ENCODE measurements around the gene REEP6.
"Not testable (repeated sequence)": the region's sequence is repeated elsewhere in the genome, so short reads cannot be mapped to it uniquely, and the experiment has no call there.

REEP6 gene

DNA sequence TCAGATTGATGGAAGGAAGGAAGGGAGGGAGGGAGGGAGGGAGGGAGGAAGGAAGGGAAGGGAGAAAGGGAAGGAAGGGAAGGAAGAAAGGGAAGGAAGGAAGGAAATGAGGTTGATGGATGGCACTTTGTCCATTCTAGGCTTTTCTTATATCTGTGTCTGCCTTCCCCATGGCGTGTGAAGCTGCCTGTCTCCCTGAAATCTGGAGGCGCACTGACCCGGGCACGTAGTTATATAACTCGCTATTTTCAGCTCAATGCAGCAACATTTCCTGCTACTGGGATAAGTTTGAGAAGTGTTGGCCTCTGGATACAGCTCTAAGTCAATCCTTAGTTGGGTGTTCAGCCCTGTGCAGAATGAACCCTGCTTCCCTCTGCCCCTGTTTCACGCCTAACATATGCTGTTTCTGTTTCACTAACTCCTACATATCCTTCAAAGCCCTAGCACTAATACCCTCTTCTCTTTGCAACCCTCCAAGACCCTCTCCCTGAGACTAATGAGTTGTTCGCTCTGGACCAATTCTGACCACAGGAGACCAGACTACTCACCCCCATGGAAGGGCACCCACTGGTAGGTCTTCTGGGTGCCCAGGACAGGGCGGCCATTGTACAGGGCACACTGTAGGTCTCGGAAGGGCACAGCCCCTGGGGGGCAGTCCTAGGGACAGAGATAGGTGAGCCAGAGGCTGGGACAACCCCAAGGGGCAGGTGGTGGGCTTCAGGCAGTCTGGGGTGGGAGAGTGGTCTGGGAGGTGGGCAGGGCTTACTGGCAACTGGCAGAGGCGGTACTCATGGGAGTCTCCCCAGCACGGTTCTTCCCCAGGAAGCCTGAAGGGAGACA, 18.8 kb downstream of the REEP6 start:
- DNase-seq: no peak

DNA sequence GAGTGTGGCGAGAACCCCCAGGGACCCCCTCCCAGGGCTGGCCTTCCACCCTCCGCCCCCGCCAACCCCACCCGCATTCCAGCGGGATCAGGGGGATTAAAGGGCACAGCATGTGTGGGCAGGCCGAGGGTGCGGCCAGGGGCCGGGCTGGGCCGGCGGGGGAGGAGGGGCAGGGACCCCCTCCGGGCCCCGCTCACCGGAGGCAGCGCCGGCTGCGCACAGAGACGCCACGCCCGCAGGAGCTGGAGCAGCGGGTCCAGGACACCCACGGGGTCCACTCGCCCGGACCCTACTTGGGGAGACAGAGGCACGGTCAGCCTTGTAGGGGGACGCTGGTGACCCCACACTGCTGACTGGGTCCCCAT, 19.4 kb downstream of the REEP6 start:
- DNase-seq: no peak

DNA sequence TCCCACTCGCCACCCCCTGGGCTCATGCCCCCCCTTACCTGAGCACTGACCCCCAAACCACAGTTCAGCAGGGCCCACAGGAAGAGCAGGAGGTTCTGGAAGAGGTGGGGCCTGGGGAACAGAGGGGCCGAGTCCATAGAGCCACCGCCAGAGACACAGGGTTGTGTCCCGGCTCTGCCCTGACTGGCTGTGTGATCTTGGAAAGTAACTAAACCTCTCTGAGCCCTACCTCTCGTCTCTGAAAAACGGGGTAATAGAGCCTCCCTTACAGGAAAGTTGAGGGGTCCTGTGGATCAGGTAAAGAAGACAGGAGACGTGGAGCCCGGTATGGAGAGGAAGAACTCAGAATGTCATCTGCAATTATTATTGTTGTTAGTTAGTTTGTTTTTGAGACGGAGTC, 19.8 kb downstream of the REEP6 start:
- DNase-seq: no peak

DNA sequence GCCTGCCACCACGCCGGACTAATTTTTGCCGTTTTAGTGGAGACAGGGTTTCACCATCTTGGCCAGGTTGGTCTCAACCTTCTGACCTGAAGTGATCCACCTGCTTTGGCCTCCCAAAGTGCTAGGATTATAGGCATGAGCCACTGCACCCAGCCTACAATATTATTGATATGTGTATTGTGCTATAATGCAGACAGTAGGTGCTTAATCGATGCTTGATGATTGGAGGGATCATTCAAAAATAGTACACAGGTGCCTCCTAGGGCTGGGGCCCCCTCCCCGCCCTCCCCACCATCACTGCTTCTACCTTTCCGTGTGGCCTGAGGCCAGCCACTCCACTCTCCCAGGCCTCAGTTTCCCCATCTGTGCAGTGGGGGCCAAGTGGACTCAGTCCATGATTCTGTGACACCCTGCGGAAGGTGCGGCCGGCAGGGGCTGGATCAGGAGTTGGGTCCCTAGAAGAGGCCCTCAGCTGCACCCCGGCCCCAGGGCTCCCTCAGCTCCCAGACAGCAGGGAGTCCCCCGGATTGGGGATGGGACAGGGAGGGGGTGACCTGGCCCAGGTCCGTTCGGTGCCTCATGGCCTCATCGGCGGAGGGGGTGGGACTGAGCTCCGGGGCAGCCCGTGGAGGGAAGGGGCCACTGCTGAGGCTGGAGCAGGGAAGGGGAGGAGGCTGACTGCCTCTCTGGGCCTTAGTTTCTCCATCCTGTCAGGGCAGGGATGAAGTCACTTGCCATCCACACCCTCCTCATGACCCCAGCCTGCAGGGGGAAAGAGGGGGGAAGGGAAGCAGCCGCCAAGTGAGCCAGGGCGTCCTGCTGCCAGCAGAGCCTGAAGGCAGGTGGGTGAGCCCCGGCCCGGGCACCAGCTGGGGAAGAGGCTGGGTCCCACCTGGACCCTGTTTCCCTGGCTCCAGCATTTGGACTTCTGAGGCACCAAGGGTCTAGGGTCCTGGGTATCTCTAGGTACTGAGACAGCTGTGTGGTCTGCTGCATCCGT, 20.6 kb downstream of the REEP6 start:
- DNase-seq: no peak

DNA sequence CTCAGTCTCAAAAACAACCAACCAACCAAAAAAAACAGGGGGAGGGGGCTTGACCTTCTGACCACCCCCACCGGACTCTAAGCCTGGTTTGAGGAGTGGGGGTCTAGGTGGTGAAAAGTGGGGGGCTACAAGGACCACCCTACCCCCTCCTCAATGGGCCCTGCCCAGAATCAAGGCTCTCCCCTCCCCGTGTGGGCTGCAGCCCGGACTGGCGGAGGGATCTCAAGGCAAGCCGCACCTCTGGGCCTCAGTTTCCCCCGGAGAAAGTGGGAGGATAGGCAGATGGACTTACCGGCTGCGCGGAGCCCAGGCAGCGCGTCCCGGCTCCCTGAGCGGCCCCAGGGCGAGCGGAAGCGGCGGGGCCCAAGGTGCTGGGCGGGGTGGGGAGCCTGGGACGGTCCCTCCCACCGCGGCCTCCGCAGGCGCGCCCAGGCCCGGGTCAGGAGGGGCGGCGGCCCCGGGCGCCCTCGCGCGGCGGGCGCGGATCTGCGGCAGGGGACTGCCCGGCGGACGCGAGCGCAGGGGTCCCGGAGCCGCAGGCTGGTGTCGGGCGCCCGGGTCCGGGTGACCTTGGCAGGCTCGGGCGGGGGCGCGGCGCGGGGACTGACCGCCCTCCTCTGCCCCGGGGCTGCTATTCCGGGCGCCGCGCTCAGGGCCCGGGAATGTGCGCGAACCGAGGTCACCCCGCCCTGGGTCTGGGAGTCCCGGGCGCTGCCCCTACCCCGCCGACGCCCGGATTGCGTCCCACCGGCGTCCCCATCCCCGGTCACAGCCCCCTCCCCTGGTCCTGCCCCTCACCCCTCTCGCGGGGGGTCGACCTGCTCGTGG, 21.9 kb downstream of the REEP6 start, which contains the start of gene ADAMTSL5:
Gene ADAMTSL5, minus strand, starts transcription at position 349 of the 828 bp plus-strand sequence. CDS start 2,076 bp downstream, outside the sequence.
- peak; percentile 64 for DNase-seq

DNA sequence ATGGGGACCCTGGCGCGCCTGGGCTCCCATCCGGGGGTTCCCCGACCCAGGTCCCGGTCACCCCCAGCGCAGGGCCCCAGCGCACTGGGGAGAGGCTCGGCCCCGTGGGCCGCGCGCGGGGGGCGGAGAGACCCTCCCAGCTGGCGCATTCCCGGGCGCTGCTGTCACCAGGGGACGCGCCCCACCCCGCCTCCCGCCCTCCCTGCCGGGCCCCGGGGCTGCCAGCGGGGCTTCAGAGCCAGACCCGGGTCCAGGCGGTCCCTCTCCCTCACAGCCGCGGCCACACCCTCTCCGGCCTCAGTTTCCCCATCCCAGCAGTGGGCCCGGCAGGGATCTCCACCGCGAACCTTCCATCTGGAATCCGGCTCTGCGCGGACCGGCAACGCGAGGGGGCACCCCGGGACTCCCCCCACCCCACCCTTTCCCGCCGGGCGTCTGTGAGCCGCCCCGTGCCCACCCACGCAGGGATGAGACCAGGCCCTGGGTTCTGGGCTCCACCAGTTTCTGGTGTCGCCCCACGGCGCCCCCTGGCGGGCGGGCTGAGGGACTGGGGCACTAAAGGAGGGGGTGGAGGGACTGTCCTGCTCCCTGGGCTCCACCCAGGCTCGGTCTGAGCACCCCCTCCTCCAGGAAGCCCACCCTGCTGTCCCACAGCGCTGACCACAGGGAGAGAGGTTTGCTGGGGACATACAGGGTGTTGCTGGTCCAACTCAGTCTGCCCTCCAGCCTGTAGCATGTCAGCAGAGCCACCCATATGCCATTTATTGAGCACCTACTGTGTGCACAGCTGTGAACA, 22.7 kb downstream of the REEP6 start:
- DNase-seq: peak; percentile 65

DNA sequence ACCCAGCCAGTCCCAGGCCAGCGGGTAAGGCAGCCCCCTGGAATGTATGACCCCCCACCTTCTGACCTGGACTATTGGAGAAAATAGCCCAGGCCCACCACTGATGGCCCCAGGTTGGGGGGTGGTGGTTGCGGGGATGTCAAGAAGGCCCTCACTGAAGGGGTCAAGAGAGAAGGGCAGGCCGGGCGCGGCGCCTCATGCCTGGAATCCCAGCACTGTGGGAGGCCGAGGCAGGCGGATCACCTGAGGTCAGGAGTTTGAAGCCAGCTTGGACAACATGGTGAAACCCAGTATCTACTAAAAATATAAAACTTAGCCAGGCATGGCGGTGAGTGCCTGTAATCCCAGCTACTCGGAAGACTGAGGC, 23.3 kb downstream of the REEP6 start:
- no peak for DNase-seq

DNA sequence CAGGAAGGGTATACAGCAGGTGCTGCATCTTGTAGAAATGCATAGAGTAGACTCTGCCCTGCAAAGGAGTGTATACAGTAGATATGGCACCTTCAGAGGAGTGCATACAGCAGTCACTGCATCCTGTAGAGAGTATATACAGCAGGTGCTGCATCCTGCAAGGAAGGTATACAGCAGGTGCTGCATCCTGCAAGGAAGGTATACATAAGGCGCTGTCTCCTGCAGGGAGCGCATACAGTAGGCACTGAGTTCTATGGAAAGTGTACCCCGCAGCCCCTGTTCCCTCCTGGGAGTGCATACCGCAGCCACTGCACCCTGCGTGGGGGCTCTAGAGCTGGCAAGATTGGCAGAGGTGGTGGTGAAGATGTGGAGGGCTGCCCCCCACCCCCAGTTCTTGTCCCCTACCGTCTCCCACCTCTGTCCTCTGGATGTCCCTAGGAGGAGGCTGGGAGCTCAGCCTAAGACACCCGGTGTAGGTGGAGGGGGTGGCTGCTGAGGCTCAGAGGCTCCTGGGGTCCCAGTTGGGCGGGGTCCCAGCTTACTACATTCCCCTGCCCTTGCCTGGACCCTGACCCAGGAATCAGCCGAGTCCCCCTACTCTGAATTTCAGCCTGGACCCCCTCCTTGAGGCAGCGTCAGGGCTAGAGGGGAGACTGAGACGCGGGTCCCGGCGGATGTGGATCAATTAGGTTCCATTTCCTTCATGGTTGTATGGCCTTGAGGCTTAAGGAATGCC, 24.2 kb downstream of the REEP6 start:
- no peak for DNase-seq

DNA sequence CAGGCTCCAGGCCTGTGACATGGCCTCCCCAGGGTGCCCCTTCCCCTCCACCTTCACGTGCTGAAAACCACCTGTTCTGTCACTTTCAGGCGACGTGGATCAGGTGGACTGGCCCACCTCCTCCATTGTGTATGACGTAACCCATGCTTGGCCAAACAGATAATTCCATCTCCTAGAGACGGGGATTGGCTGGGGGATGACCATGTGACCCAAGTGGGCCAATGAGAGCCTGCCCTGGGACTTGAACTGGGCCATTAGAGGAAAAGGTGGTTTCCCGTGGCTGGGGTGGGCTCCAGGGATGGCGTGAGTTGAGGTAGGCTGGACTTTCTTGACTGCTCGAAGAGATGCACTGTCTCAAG, 25.4 kb downstream of the REEP6 start:
- no peak for DNase-seq

DNA sequence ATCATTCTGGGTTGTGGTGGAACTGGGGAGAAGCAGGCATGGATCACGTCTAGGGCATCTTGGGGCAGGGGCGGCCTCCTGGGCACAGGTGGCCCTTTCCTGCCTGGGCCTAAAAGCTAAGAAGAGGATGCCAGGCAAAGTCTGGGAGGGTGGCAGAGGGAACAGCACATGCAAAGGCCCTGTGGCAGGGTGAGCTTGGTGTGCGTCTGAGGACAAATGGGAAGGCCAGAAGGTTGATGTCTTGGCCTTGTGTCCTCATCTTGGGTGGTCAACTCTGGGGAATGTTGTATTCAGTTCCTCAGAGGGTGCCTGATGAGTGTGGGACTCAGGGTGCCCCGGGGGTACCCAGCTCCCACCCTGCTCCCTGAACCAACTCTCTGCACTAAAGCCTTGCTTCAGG, 27.5 kb downstream of the REEP6 start:
- DNase-seq: no peak

DNA sequence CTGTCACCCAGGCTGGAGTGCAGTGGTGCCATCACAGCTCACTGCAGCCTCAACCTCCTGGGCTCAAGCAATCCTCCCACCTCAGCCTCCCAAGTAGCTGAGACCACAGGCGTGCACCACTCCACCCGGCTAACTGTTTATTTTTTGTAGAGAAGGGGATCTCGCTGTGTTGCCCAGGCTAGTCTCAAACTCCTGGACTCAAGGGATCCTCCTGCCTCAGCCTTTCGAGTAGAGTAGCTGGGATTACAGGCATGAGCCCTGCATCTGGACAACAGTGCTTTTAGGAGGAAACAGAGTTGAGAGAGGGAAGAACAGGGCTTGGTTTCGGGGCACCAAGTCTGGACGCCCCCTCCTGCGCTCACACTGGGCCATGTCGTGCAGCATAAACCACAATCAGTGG, 28.8 kb downstream of the REEP6 start:
- DNase-seq: not testable (repeated sequence)

DNA sequence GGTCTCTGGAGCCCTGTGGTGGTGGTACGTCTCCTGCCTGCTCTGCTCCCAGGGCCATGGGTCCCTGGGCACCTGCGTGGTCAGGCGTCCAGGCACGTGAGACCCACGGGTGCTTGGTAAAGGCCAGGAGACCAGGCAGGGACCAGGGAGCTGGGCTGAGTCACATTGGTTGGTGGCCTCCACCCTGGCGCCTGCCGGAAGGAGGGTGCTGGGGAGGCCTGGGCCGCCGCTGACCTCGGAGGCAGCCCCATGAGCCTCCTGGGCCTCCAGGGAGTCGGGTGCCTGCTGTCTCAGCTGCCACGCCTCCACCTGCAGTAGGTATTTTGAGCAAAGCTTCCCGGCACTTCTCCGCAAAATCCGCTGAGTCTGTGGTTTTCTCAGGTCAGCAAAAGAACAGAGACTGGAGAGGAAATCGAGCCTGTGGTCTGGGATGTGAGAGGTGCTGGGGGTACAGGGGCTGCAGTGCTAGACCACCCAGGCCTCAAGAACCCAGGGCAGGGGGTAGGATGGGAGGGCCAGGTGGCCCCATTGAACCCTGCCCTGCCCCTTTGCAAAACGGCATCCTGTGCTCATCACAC, 29.3 kb downstream of the REEP6 start:
- no peak for DNase-seq

DNA sequence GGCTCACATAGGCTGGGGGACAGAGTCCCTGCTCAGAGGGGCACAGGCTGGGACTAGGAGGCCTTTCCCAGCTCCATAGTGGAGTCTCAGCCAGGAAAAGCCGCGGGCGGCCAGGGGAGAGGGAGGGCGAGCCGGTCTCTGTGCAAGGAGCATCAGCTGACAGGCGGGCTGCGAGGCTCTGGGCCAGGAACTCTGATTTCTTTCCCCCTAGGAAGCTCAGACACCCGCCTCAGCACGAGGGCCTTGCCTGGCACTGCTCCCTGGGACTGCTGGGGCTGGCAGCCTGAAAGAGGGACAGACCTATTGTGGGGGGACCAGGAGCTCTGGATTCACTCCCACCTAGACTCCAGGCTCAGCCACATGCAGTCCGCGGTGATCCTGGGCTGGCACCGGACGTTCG, 30.7 kb downstream of the REEP6 start:
- DNase-seq: no peak

DNA sequence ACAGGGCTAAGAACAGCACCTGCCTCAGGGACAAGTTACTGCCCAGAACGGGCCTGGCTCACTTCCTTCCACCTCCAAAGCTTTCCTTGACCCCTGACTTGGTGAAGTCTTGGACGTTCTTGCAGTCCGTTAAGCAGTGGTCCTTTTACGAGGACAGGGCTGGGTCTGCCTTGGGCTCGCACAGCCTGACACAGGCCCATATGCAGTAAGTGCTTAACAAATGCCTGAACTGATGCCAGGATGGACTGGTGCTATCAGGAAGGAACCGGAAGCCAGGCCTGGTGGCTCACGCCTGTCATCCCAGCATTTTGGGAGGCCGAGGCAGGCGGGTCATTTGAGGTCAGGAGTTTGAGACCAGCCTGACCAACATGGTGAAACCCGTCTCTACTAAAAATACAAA, 31.1 kb downstream of the REEP6 start:
- no peak for DNase-seq

DNA sequence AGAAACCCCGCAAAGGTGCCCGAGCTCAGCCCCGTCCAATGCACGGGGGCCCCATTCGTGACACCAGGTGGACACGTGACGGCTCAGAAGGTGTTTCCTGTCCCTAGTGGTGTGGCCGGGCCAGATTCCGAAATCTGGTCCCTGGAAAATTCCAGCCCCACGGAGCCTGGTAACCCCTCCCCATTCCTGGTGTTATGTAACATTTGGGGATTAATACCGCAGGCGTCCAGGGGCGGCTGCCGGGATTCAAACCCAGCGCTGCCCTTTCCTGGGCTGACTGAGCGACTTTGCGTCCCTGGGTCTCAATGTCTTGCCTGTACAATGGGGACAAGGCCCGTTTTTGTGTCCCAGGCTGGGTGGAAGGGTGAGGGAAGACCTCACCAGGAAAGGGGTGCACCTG, 31.9 kb downstream of the REEP6 start:
- DNase-seq: no peak

DNA sequence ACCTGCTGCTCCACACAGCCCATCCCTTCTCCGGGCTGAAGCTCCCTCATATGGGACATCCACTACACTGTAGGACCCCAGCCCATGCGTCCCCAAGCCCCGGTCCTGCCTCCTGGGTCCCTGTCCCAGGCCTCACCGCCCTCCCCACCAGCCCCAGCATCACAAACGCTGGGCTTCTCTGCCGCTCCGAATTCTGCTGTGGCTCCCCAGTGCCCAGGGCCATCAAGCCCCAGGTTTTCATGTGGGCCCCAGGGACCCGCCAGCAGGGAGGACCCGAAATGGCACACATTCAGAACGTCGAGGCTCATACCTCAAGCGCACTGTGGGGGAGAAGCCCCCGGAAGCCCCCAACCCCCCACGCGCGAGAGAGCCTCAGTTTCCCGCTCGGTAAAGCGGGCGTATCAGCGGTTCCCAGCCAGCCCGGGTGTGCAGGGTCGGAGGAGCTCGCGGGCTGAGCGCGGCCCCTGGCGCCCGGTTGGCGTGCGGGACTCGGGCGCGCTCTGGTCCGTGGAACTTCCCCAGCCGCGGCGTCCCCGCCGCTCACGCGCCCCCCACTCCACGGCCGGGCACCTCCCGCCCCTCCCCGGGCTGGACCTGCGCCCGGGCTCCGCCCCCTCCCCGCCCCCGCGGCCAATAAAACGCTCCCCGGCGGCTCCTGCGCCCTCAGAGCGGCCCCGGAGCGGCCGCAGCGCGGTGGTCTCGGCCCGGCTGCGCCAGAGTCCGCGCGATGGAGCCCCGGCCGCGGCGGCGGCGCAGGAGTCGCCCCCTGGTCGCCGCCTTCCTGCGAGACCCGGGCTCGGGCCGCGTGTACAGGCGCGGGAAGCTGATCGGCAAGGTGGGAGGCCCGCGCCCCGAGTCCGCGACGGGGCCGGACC, 32.7 kb downstream of the REEP6 start, which contains the start of gene PLK5:
Gene PLK5, plus strand, starts transcription at position 666 of the 875 bp plus-strand sequence. CDS start 2,920 bp downstream, outside the sequence.
- no peak for DNase-seq

DNA sequence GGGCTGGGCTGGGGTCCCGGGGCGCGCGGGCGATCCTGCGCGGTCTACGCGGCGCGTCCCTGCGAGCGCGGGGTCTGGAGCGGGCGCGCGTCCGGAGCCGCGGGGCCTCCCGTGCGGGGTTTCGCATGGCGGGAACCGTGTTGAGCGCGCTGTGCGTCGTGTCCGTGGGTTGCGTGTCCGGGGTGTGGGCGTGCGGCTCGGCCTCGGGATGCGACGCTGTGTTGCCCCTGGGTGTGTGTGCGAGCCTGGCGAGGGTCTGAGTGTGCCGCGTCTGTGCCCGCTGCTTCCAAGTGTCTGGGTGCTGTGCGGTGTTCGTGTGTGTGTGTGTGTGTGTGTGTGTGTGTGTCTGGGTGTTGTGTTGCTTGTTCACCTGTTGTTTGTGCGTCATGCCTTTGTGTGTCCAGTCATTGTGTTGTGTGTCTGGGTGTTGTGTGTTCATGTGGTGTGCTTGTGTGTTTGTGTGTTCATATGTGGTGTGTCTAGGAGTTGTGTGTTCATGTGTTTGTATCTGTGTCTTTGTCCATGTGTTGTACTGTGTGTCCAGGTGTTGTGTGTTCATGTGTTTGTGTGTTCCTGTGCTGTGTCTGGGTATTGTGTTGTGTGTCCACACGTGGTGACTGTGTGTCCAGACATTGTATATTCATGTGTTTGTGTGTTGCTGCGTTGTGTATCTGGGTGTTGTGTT, 33.4 kb downstream of the REEP6 start:
- no peak for DNase-seq

DNA sequence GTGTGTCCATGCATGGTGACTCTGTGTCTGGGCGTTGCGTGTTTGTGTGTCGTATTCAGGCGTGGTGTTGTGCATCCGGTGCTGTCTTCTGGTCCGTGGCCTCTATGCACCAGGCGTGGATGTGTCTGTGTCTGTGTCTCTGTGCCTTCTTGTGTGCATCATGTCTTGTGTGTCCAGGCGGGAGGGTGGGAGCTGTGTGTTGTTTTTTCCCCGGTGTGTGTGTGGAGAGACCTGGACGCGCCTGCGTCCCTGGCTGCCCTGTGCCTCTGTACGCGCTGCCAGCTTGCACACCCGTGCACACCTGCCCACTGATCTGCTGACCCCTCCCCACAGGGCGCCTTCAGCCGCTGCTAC, 34.0 kb downstream of the REEP6 start:
- DNase-seq: no peak

DNA sequence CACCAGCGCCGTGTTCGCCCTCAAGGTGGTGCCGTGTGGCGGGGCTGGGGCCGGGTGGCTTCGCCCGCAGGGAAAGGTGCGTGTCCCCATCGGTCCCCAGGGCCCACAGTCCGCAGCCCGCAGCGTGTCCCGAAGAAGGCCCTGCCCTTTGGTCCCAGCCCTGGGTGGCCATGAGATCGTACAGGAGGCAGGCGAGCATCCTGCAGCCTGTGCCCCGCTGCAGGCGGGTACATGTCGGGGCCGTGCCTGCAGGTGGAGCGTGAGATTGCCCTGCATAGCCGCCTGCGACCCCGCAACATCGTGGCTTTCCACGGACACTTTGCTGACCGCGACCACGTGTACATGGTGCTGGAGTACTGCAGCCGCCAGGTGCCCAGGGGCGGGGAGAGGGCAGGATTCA, 34.4 kb downstream of the REEP6 start:
- DNase-seq: no peak
